GM19025 (cell line): ENCODE results near the gene AP3B1.

Experiments
- ATAC-seq: cut with Tn5 transposase; IDR thresholded peaks from one replicate; pipeline ENCODE4 v1.9.1; 2021; ENCODE audit warnings: mild to moderate bottlenecking, low read depth, moderate library complexity; ENCODE audit not compliant: unreplicated experiment

Gene AP3B1

DNA sequence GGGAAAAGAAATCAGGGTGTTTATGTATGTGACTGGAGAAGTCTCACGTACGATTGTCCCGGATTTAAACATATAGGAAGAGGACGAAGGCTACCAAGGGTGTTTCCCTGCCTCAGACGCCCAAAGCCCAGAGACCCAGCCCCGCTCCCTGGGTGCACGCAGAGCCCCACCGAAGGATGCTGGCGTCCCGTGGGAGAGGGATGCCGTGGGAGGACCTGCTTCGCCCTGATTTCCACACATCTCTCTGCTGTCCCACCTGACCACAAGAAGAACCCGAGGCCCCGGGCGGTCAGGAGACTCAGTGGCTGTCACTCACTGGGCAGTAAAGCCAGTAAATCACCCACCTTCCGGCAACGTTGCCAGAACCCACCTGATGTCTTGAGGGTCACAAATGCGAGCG, 306.5 kb downstream of the AP3B1 start:
- no peak for ATAC-seq

DNA sequence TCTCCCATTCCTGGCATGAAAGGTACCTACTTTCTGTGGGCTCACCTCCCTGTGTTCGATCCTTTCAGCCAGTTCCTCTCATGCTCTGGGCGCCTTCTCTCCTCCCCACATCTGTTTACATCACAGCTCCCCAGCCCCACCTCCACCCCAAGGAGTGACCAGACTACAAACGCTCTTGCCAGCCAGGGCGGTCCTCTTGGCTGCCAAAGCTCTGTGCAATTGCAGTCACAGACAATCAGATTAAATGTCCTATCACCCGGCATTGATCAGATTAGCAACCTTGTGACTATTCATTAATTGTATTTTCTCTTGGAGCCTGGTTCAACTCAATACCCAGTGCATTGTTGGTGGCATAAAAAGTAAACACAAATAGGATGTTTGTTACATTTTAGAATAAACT, 307.2 kb downstream of the AP3B1 start:
- no peak for ATAC-seq

DNA sequence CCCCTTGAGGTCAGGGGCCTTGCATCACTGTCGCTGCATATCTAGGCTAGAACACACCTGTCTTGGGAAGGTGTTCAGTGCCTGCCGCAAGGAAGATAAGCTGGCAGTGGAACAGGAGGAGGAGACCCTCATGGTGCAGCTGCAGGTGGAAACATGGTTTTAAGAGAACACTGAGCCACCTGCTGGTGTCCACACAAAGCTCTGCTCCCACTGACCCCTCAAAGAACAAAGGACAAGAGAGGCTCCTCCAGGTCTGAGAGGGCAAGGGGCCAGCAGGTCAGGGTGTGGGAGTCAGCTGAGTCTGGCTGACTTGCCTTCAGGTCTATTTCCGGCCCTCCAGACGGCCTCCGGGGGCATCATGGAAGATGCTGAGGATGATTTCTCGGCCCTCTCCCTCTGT, 308.2 kb downstream of the AP3B1 start:
- no peak for ATAC-seq

DNA sequence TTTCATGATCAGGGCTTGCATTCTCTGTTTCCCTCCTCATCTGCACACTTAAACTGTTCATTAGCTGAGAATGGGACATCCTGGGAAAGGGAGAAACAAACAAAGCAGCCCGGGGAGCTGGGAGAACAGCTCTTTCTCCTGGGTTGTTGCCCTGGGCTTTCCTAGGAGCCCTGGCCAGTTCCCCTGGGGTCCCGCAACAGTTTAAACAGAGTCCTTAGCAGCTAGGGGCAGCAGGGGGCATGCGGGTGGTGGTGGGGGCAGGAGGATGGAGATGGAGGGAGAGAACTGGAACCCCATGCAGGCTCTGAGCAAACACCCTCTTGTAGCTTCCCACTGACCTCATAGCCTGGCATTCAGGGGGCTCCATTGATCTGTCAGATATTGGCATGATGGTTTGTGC, 309.3 kb downstream of the AP3B1 start:
- no peak for ATAC-seq

DNA sequence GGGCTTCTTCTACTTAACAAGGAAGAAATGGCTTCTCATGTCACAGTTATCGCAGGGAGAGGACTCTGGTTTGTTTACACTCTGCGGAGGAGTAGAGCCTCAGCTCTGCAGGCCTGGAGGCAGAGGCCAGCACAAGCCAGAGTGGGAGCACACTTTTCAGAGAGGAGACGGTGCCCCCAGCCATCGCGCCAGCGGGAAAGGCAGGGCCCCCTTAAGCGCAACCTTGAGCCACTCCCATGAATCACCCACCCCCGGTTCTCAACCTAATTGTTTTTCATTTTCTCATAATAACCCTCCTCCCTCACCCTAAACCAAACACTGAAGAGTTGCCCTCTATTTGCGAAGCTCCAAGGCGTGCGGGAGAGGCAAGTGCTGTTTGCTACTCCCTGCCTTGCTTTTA, 309.9 kb downstream of the AP3B1 start:
- ATAC-seq = no peak

DNA sequence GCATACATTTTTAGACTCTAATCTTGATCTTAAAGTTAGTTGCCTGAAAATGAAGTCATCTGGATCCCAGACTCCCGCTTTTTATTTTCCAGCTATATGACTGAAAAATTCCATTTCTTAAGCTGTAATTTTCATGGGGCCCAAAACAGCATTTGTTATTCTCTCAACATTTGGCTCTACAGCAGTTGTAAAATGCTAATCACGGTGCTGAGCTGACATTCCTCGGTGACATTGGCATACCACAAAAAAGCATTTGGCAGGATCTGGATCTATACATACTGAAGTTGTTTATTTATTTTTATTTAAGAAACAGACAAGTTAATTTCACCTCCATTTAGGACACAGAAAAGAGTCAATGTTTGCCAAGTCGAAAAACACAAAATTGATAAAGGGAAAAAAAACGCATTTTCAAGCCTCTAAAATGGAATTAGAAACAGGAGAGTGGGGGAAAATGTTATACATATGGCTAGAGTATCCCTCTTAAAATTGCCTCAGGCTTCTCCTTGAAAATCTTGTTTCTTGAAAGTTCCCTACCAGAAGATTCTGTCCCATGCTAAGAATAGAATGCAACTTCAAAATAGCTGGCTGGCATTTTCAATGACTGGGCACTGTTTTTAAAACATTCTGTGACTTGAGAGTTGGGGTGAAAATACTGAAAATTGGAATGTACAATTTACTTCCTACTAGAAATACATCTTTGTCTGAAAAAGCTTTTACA, 310.9 kb downstream of the AP3B1 start:
- no peak for ATAC-seq

DNA sequence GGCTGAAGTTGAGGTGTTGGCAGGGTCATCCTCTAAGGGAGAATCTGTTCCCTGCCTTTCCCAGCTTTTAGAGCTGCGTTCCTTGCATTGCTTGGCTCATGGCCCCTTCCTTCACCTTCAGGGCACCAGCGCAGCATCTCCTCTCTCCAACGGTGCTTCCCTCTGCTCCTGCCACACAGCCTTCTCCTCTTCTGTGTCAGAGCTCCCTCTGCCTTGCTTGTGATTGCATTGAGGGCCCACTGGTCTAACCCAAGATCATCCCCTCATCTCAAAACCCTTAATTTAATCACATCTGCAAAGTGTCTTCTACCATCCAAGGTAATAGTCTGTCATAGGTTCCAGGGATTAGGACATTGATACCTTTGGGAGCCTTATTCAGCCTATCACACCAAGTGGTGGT, 312.7 kb downstream of the AP3B1 start:
- no peak for ATAC-seq

DNA sequence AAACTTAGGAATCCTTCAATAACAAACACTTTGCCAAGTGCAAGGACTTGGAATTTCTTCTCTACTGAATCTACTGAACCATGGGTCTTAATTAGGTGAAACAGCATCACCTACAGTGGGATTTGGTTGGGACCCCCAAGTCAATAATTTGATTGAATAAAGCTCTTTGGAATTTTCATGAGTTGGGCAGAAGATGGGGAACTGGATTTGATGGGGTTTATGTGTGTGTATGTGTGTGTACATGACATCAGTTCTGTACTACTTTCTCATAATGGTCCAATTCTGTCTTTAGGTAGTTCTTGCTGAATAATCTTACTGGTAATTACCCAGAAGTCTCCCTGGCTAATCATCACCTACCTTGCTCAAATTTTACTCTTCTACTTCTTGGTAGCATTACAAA, 319.9 kb downstream of the AP3B1 start:
- no peak for ATAC-seq

DNA sequence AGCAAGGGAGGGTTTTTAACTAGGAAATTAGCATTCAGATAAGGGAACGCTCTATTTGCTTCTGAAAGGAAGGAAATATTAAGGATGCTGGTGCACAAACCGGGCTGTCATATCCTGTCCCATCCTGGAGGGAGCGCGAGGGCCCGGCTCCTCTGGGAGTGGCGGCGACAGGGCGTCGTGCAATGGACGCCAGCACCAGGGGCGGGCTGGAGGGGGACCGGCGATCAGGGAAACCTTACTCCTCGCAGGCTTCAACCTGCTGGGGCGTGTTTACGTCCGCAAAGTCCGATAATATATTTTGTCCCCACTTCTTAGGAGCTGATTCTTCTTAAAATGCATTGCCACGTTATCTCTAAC, 321.3 kb downstream of the AP3B1 start:
- ATAC-seq = no peak

DNA sequence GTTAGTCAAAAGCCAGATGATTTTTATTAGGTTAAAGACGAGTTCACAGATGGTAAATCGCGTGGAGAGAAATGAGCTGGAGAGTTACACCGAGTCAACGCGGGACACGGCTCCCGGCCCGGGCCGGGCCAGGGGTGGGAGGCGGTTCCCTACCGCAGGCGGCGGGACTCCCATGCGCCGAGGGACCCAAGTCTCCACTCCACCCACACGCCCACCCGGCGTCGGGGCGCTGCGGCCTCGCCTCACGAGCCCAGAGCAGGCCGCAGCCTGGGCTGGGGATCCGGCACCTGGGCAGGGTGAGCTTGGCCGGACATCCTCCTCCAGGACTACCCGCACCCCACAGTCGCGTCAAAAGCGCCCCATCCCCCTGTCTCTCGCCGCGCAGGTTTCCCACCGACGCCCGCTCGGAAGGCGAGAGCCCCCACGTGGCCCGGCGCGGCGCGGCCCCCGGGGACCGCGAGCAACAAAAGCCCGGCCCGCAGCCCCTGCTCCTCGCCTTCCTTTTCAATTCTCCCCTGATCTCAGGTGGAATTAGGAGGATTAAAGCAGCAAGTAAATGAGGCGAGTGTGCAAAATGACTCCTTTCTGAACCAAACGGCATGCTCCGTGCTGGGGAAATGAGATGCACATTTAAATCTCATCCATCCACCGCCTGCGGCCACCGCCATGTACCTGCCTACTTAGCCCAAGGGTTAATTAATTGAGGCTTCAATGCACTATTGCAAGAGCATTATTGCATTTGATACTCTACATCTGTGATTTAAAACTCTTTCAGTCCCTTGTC, 321.8 kb downstream of the AP3B1 start:
- ATAC-seq = no peak

DNA sequence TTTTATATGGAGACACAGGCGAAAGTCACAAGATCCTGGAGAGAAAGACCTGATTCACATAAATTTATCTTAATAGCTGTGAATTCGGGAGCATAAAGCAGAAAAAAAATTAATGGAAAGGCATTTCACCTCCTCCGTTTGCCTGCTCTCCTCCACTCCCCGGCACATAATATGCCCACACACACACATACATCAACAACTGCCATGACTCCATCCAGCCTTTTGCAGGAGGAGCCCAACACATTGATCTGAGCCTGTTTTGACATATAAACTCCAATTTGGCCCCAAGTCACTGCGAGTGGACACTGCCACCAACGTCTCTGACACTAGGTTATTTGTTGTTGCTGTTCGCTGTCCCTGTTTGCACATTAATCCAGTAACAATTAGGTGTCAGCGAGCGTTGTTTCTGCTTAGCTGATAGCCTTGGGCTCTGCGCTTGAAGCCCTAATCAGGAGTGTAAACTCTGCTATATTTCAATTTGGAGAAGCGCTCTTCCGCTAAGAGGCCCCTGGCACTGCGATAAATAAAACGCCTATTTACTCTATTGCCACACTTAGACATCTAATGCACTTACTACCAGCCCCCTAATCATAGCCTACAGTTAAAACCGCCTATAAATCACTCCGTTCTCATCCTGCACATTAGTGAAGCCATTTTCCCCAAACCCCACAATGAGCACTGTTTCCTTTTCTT, 322.6 kb downstream of the AP3B1 start:
- ATAC-seq = no peak

DNA sequence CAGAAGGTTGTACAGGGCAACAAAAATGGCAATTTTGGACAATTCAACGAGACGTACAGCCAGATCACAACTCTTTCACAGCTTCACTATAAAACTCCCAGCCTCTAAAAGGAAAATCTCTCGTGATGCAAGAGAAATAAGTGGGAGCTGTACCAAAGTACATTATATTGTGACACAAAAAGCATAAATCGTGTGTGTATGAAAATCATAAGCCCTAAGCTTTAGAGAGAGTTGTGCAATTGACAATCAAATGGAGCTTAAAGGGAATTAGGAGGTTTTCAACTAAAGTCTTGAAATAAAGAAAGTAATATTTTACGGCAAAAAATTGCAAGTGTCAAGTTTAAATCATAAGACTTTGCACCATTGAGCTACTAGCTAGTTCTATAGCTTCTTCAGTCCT, 323.6 kb downstream of the AP3B1 start:
- ATAC-seq = no peak

DNA sequence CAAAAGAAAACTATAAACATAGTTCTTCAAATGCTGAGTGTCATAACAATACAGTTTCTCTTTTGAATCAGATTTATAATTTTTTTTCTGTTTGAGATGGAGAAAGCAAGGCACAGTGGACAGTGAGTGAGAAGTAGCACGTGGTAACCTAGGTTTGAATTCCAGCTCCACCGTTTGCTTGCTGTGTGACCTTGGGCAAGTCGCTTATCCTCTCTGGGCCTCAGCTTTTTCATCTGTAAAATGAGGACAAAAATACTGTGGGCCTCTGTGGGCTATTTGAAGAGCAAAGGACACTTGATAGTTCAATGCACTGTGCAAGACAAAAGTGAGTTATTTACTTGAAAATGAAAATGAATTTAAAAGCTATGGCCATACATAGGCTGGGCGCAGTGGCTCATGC, 330.7 kb downstream of the AP3B1 start:
- no peak for ATAC-seq

DNA sequence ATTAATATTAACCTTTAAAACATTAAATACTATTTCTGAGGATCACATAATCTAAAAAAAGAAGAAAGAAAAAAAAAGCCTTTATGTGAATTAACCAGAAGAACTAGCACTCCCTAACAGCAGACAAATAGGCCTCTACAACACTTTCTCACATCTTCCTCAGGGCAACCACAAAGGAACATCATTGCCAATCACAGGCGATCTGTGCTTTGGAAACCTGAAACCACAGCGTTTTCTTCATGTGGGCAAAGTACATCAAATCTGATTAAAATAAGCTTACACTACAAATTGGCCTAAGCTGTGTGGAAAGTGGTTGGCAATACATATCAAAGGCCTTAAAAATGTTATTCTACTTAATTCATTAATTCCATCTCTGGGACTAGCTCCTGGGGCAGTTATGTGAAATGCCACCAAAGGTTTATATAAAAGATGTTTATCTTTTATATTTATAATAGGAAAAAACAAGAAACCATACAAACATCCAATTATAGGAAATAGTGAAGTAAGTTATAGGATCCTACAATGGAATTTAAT, 333.6 kb downstream of the AP3B1 start:
- ATAC-seq = no peak

DNA sequence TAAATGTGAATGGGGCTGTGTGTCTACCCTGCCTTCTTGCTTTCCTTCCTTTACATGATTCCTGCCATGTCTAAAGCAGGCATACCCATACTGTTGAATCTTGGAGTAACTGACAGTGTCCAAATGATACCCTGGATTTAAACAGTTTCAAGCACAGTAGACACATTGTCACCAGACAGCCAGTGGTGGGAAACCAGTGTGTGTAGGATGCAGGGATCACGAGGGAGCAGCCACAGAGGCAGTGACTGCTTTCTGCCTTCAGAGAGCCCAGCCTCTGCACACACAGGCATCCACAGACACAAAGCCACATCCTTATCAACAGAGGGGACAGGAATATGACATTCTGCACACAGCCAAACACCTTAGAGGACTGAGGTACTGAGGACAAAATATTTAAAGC, 334.2 kb downstream of the AP3B1 start:
- no peak for ATAC-seq

DNA sequence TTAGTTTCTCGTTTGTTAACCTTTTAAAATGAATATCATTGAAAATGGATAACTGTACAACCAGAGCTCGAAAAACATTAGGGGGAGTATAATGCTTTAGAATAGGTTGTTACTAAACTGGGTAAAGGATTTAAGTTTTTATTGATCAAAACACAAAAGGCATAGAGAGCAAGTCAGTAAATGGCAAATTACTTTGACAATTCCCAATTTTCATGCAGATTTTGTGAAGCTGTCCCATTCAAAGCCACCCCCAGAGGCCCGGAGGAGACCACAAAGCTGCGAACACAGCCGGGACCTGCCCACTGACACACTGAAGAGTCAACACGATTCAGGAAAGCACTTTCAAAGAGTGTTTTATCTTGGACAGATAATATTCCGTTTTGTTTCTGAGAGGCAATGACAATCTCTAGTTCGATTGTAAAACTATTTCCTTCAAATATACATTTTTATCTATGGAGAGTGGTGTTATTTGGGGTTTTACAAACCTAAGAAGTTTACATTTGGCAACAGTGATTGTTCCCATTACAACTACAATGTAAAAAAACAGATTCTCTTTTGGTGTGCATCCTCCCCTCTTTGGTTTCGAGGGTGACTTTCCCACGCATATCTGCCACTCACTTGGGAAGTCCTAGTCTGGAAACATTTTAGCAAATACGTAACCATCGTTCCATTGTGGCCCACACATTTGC, 335.7 kb downstream of the AP3B1 start:
- no peak for ATAC-seq

DNA sequence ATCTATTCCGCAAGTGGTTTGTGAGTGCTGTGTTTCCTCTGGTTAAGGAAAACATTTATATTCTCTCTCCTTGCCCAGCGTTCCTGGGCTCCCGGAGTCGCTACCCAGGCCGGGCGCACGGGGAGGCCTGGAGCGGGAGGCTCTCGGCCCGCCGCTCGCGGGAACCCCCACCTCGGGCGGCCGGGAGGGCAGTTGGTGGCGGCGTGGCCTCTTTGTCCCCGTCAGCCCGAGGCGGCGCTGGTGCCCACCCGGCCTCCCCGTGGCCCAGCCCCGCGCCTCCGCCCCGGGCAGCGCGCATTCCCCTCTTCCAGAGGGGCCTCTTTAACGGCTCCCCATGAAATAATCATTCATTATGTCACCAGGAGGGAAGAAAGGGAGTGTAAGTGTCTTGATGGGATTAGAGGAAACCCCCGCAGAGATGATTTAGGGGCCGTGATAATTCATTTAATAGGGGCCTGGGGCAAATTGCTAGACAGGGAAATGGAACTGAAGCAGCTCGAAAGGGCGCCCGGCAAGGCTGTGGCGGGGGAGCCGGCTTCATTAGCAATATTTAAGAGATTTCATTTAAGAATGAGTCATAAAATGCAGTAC, 336.5 kb downstream of the AP3B1 start:
- ATAC-seq = no peak

DNA sequence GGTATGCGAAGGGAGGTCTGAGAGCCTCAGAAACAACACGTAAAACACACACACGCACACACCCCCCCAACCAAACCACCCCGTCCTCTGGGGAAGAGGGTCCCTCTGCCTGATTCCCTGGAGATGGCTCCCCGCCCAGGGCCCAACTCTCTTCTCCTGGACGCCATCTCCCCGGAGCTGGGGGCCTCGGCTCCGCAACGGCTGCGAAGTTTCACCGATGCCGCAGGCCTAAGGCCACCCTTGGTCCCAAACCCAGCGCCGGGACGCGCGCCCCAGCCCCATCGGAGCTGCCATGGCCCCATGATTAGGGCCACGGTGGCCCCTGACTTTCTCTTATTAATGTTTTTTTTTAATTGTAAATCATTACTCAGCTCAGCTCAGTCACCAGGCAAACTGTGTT, 337.0 kb downstream of the AP3B1 start:
- no peak for ATAC-seq

DNA sequence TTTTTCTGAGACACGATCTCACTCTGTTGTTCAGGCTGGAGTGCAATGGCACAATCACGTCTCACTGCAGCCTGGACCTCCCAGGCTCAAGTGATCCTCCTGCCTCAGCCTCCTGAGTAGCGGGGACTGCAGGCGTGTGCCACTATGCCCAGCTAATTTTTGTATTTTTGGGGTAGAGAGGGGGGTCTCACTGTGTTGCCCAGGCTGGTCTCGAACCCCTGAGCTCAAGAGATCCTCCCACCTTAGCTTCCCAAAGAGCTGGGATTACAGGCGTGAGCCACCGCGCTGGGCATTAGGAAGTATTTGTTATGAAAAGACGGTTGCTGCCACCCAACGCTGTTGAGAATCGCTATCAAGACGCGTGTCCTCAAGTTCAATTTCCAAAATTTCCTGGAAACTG, 337.4 kb downstream of the AP3B1 start:
- ATAC-seq = no peak

DNA sequence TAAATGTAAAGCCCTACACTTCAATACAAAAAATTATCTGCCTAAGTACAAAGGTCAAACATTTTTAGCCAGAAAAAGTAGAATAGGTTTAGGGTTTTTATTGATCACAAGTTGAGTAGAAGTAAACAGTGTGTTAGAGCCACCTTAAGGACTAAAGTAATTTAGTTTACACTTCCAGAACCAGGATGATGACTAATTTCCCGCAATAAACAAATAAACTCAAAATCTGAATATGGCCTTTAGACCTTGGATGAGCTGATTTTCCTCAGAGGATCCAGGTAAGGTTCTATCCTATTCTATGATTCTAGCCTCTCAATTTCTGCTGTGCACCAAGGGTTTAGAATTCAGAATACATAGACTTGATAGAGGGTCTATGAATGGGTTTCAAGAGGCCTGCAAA, 338.9 kb downstream of the AP3B1 start:
- ATAC-seq = no peak

DNA sequence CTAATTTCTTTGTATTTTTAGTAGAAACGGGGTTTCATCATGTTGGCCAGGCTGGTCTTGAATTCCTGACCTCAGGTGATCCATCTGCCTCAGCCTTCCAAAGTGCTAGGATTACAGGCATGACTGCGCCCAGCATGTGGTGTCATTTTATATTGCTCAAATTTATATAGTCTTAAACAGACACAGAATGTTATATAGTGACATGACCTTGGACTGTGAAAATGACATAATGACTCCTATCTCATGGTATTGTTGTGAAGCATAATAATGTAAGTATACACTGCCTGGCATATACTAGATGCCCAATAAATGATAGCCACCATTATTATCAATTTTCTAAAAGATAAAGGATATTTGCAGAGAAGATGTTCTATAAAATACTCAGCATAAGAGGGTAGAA, 341.1 kb downstream of the AP3B1 start:
- no peak for ATAC-seq
